ENCODE data around the gene UBE2H.

DNA sequence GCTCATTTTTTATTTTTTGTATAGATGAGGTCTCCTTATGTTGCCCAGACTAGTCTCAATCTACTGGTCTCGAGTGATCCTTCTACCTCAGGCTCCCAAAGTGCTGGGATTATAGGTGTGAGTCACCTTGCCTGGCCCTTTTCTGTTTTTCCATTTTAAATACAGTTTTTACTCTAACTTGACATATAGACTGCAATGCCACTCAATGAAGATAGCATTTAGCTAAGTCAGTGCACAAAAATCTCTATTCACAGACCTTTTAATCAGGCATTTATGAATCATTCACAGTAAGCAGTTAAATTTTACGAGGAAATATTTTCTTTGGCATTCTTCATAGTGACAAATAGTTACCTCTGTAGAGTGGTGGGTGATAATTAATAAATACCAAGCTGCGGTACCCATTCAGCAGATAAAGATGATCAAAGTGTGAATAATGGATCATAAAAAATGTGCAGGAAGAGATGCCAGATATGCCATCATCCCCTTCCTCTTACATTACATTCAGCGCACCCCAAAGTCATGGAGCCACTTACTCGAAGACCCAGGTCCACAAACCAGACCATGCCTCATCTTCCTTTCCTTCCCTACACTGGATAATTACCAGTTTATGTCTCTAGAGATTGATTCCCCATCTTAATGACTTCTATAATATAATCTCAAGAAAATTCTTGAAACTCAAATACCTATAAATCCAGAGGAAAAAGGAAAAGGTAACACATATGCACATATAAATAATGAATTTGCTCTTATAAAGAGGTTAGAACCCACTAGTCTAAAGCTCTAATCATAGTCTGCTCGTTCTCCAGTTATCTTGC lies 56.0 kb downstream of the UBE2H start:
- TF ChIP-seq CTCF (IDR thresholded peaks at IDR 0.05) (no peak), EZH2 (IDR thresholded peaks at IDR 0.05) (no peak), EZH2phosphoT487 (IDR thresholded peaks at IDR 0.05) (no peak)

Measured in neural progenitor cell (in vitro differentiated cells).